ENCODE results near the gene PIAS1. TPM values are rescaled to one million over a fixed set of nuclear protein-coding genes. Genes with fewer than 3 reads are reported as not detected.

The PIAS1 gene
- total RNA-seq, 1 donor from 2014 or later = 18.7 TPM

- no peak for DNase-seq
Measured at GRCh38 chr15:68241088-68241935, 187.2 kb downstream of the PIAS1 start.

Other genes with a start within 250 kb of the PIAS1 start
- gene SKOR1, start 228.8 kb upstream of the PIAS1 start, total RNA-seq = 0.05 TPM in 1 of 2 replicates, not detected in the other
- not detected in 2 replicates for gene RNU6-1, start 214.3 kb upstream of the PIAS1 start, total RNA-seq
- 1.8 and 2.0 TPM in 2 replicates for gene CALML4, start 151.0 kb downstream of the PIAS1 start, total RNA-seq
- 10.6 and 16.0 TPM in 2 replicates for gene CLN6, start 175.4 kb downstream of the PIAS1 start, total RNA-seq
- 47.0 and 48.9 TPM in 2 replicates for gene FEM1B, start 223.4 kb downstream of the PIAS1 start, total RNA-seq

Measured in dermis blood vessel endothelial cell (primary cell).